SIG-M5 (cell line): ENCODE data around the gene TNFRSF14.
"Not testable (repeated sequence)": the region's sequence is repeated elsewhere in the genome, so short reads cannot be mapped to it uniquely, and the experiment has no call there.

Source experiments
- DNase-seq: peaks from one replicate; lab custom pipeline; 2025; lab: John Stamatoyannopoulos, UW

TNFRSF14 gene

GRCh38 chr1:2539312-2539907 is 16.8 kb upstream of the TNFRSF14 start:
- no peak for DNase-seq

- DNase-seq = no peak
Observed at GRCh38 chr1:2540816-2541492, 15.2 kb upstream of the TNFRSF14 start.

DNA sequence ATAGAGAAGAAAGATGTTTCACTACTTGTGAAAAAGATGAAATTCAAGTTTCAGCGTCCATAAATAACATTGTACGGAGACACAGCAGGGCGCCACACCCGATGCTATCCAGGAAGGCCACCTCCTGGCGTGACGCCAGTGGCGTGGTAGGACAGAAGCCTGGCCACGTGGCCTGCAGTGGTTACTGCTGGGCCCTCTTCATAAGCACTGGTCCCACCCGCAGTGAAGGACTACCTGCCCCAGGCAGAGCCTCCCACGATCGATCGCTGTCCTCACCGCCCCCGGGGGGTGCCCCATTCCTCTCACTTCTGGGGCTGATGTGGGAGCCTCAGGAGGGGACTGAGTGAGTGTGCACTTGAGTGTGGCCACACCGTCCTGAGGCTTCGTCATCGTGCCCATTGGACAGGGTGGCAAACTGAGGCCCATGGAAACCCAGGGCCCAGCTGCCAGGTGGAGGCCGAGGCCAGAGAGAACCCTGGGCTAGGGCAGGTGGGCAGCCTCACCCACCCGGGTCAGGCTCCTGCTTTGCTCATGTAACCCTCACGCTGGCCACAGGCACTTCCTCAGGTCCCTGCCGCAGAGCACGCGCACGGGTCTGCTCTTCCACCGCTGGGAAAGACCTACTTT is 14.4 kb upstream of the TNFRSF14 start:
- DNase-seq = no peak

GRCh38 chr1:2542246-2542915 is 13.8 kb upstream of the TNFRSF14 start:
- DNase-seq = no peak

GRCh38 chr1:2543543-2544092 is 12.6 kb upstream of the TNFRSF14 start:
- DNase-seq = no peak

DNA sequence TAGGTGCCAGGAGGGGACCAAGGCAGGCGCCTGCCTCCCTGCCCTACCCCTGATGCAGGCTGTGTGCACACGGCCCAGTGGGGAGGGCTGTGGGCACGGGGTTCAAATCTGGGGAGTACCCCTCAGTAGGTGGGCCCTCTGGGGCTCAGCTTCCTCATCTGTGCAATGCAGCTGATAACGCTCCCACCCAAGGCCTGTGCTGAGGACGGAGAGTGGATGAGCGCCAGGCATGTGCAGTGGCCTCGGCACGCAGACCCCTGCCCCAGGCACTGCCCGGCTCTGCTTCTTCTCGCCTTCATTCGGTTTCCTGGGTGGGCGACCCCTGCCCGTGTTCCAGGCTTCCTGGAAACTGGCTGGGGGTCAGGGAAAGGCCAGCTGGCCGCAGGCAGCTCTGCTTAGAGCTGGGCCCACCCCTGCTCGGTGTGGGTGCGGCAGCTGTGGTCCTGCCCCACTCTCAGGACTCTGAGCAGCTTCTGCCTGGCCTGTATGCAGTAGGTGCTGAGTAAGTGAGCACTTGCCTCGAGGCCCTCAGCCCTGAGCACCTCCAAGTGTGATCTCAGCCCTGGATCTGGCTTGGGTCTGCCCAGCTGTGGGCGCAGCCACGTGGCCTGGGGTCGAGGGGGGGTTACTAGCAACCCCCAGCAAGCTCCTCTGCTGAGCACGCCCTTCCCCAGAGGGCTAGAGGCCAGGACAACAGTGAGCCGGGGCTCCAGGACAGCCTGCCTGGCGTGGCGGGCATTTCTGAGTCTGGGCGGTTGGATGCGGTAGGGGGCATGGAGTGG is 11.9 kb upstream of the TNFRSF14 start:
- DNase-seq = no peak

- no peak for DNase-seq
Observed at GRCh38 chr1:2544875-2545640, 11.1 kb upstream of the TNFRSF14 start.

GRCh38 chr1:2545754-2546514 is 10.2 kb upstream of the TNFRSF14 start:
- DNase-seq = no peak

DNA sequence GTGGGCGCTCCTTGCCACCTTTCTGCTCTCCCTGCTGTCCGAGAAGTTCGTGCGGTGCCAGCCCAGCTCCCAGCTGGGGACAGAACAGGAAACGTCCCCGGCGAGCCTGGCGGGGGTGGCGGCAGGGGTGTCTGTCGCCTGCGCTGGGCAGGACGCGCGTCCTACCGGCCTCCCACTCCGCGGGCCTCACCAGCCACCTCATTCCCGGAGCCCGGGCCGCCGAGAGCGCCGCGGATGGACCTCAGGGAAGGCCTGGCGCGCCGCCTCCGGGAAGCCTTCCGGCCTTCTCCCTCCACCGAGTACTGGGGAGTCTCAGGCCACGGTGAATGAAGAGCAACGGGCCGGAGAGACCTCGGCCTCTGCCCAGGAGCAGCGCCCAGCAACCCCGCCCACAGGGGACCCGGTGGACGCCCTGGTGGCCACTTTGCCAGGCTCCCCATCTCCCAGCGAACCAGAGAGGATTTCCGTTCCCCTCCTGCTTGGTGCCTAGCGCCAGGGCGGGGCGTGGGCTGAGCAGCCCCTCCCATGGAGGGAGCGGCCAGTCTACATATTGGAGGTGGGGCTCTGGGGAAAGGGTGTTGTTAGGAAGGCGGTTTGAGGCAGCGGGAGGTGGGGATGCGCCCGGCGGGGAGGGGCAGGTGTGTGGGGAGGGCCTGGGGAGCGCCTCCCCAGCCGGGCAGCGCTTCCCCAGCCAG is 9.5 kb upstream of the TNFRSF14 start:
- DNase-seq = peak; percentile 46

DNA sequence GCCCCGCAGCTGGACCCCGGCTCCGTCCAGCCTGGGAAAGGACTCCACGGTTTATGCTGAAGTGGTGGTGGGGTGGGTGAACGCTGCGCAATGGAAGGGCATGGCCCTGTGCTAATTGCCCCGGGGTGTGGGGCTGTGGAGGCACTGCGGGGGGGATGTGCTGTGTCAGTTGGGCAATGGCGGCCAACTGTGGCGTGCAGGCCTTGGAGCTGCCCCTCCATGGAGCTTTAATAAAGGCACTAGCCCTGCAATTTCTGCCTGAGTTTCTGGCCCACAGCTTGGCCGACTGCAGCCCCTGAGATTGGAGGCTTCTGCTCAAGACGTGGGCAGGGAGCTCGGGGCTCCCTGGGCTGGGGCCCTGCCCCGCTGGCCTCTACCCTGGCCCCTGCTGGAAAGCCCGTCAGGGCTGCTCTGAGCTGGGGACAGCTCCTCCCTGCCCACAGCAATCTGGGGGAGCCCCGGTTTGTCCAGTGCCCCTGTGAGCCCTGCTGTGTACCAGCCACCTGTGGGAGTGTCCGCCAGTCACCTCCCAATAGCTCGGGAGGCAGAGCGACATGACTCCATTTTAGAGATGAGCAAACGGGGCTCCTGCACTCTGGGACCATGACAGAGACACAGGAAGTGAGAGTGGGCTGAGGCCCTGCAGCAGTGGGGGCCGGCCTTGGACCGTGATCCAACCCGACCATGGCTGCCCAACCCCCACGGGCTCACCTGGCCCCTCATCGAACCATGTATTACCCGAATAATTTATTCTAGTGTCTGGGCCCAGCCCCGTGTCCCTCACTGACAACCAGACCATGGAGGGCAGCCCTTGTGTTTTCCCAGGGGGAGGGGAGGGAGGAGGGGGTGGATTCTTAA is 8.7 kb upstream of the TNFRSF14 start:
- DNase-seq = no peak

- no peak for DNase-seq
Observed at GRCh38 chr1:2548068-2548589, 8.0 kb upstream of the TNFRSF14 start.

DNA sequence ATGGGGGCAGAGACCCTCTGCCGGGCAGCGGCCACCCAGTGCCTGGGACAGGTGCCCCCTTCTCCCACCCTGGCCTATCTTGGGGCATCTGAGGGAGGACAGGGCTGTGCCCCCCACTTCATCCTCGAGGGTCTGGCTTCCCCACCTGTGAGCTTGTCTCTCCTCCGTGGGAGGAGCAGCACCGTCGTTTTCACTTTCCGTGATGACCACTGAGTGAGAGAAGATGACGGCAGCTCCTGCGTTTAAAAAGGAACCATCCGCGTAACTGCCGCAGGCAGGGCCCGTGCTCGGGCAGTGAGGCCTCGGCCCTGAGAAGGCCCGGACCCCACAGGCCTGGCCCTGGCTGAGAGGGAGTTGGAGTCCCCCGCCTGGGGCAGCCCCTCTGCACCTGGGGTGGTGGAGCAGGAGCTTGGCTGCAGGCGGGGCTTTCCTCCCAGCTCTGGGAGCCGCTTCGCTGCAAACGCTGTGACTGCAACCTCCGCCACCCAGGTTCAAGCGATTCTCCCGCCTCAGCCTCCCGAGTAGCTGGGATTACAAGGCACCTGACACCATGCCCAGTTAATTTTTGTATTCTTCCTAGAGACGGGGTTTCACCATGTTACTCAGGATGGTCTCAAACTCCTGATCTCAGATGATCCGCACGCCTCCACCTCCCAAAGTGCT is 6.7 kb upstream of the TNFRSF14 start:
- not testable (repeated sequence) for DNase-seq

DNA sequence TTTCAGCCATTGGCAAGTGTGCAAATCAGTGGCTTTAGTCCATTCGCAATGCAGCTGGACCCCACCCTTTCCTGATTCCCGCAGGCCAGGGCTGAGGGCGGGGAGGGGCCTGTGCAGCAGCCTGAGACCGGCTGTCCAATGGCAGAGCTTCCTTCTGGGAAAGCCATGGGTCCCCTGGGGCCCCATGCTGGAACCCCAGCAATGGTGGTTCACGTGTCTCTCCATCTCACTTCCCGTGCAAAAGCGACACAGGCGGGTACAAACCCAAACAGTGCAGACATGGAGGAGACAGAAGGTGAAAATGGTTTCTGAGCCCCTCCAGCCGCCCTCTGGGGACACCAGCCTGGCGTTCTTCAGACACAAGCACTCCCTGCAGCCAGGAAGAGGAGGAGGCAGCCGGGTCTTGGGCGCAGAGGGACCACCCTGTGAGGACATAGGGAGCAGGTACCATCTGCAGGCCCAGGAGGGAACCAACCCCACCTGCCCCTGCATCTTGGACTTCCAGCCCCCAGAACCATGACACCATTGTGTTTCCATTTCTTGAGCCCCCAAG is 5.8 kb upstream of the TNFRSF14 start:
- not testable (repeated sequence) for DNase-seq

- DNase-seq = not testable (repeated sequence)
Observed at GRCh38 chr1:2551544-2551943, 4.6 kb upstream of the TNFRSF14 start.

DNA sequence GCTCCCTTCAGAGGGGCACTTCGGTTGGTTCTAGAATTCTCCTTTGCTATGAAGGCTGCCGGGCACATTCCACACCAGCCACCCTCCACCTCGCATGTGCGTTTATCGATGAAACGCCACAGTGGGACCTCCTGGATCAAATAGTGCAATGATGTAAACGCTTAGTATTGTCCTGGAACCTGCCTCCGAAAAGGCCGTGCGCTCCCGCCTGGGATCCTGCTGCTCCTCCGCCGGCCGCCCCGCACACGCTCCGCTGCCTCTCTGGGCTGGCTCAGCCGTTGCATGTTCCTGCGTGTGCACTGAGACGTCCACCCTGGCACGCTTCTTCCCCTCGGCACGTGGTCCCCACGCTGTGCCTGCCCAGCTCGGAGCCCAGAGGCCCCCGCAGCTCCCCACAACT is 4.0 kb upstream of the TNFRSF14 start:
- DNase-seq = no peak

DNA sequence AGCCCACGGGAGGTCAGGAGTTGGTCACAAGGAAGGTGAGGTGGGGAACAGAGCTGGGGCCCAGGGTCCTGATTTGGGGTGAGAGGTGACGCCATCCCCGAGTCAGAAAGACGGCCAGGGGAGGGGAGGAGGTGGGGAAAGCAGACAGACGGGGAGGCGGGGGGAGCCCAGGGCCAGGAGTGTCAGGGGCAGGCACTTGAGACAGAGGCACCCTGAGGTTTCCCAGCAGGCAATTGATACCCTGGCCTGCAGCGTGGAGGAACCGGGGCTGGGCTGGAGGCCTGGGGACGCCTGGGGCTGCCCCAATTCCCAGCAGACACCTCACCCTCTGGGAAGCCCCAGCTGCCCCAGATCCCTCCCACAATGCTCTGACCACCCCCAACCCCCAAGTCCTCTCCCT is 3.1 kb upstream of the TNFRSF14 start:
- DNase-seq = not testable (repeated sequence)

- DNase-seq = no peak
Observed at GRCh38 chr1:2553871-2554620, 2.1 kb upstream of the TNFRSF14 start.
